ENCODE measurements around the gene CAMSAP3.

CAMSAP3 gene

DNA sequence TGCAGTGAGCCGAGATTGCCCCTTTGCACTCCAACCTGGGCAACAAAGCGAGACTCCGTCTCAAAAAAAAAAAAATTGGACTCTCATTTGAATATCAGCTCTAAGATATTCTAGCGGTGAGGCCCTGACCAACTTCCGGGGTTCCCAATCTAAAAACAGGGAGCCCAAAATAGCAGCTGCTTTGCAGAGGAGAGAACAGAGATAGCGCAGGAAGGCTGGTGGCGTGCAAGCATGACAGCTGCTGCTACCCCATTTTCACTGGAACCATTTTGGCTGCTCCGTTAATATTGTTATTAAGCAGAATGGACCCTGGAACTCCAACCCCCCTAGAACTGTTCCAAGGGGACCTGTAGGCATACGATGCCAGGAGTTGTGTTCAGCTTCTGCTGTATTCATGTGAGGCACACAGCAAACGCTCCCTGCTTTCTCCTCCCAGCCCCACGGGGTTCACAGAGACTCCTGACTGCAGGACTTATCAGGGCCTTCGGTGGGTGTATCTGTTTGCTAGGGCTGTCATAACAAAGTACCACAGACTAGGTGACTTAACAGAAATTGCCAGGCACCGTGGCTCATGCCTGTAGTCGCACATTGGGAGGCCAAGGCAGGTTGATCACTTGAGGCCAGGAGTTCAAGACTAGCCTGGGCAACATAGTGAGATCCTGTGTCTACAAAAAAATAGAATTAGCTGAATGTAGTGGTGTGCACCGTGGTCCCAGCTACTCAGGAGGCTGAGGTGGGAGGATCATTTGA, 52.8 kb downstream of the CAMSAP3 start:
- no peak for DNase-seq

GRCh38 chr19:7650148-7650547, 54.5 kb downstream of the CAMSAP3 start:
- no peak for DNase-seq

DNA sequence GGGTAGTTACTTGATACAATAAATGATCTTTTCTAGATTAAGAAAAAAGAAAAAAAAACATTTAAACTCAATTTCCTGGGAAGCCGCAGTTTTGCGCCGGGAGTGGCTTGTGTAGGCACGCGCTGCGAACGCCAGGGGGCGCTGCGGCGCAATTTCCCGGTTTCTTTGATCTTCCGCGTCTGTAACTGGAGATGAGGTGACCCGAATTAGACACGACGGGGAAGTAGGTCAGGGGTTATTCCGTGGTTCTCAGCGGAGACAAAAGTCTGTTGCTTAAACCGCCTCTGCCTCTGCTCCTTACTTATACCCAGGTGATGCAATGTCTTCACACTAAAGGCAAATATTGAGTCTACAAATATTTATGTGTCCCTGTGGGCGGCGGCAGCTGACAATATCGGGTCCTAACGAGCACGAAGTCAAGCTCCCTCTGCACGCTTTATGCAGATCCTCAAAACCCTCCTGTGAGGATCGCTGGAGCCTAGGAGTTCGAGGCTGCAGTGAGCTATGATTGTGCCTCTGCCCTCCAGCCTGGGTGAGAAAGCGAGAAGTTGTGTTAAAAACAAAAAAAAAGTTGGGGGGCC, 56.5 kb downstream of the CAMSAP3 start:
- DNase-seq, result peak; percentile 57

GRCh38 chr19:7654401-7654800, 58.7 kb downstream of the CAMSAP3 start:
- DNase-seq, result no peak

GRCh38 chr19:7655581-7655980, 59.9 kb downstream of the CAMSAP3 start:
- no peak for DNase-seq

- no peak for DNase-seq
Observed at GRCh38 chr19:7657131-7657751, 61.6 kb downstream of the CAMSAP3 start.

- DNase-seq, result no peak
Observed at GRCh38 chr19:7658219-7658686, 62.6 kb downstream of the CAMSAP3 start.

- DNase-seq, result no peak
Observed at GRCh38 chr19:7661744-7662538, 66.3 kb downstream of the CAMSAP3 start.

DNA sequence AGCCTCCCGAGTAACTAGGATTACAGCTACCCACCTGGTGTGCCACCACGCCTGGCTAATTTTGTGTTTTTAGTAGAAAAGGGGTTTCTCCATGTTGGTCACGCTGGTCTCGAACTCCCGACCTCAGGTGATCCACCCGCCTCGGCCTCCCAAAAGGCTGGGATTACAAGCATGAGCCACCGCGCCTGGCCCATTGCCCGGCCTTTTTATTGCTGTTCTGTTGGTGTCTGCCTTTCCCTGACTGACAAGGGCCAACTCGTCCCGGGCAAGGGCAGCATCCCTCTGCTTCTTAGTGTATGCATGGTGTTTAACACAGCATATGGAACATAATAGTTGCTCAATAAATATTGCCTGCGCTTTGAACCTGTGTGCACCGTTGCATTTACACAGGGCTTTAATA, 67.0 kb downstream of the CAMSAP3 start:
- no peak for DNase-seq

DNA sequence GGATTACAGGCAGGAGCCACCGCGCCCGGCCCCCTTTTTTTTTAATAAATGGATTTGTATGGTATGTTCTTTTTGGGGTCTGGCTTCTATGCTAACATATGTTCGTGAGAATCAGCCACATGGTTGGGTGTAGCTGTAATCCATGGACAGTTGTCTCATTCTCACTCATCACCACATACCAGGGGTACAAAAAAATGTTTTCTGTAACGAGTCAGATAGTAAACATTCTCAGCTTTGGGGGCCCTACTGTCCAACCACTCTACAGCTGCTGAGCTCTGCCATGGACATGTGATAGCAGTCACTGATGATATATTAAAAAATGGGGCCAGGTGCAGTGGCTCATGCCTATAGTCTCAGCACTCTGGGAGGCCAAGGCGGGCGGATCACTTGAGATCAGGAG, 68.0 kb downstream of the CAMSAP3 start:
- DNase-seq, result no peak

DNA sequence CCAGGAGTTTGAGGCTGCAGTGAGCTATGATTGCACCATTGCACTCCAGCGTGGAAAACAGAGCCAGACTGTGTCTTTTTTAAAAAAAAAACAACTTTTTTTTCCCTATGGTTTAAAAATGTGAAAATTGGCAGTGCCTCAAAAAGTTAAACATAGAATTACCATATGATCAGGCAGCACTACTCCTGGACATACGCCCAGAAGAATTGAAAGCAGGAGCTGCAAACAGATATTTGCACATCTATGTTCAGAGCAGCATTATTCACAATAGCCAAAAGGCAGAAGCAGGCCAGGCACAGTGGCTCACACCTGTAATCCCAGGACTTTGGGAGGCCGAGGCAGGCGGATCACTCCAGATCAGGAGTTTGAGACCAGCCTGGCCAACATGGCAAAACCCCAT, 69.4 kb downstream of the CAMSAP3 start:
- no peak for DNase-seq

Data from SHP77 treated with DMSO at 0.1 percent for 48 hours (cell line).